HG02885 (cell line): Measurements from ENCODE around the gene GAA.
"Not testable (repeated sequence)": the region's sequence is repeated elsewhere in the genome, so short reads cannot be mapped to it uniquely, and the experiment has no call there.

Experiments
- ATAC-seq: cut with Tn5 transposase; IDR thresholded peaks from one replicate; pipeline ENCODE4 v1.9.1; 2021; ENCODE audit warnings: mild to moderate bottlenecking; ENCODE audit not compliant: unreplicated experiment, poor library complexity

Gene GAA

GRCh38 chr17:80138856-80139426, 37.6 kb downstream of the GAA start:
- no peak for ATAC-seq

DNA sequence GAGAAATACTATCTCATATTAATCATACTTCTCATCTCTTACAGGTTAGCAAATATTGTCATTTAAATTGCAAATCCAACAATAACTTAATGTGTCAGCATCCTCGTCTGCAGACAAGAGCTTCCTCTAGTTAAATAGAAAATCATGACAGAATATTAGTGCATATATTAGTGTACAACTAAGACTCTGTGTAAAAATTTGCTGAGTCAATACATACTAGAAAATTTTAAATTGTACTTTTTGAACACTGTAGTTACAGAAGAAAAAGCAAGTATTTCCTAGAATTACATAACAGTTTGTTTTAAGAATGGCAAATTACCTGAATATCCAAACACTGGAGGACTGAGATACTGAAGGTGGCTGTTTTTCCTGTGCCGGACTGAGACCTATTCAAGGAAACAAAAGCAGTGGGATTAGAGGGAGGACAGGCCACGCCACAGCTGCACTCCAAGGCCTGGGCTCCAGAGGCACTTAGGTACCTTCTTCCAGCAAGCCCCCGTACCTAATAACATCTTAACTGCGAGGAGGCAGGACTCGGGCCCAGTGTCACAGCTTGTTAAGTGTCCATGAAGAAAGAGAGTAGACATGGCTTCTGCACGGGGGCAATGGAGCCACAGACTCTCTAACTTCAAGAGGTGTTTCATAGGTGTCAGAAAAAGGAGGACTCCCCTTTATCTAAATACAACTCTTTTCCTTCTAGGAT, 40.2 kb downstream of the GAA start:
- ATAC-seq, result no peak

GRCh38 chr17:80142929-80143328, 41.5 kb downstream of the GAA start:
- no peak for ATAC-seq

GRCh38 chr17:80145076-80146075, 44.0 kb downstream of the GAA start:
- ATAC-seq, result no peak

- ATAC-seq, result peak; percentile 32
Observed at GRCh38 chr17:80146121-80147034, 45.0 kb downstream of the GAA start.

- ATAC-seq, result peak; percentile 87
Observed at GRCh38 chr17:80147035-80147822, 45.8 kb downstream of the GAA start, which contains the start of gene EIF4A3. EIF4A3 (minus strand) TSS chr17:80147128; CDS start chr17:80146961, 167 bp downstream.

DNA sequence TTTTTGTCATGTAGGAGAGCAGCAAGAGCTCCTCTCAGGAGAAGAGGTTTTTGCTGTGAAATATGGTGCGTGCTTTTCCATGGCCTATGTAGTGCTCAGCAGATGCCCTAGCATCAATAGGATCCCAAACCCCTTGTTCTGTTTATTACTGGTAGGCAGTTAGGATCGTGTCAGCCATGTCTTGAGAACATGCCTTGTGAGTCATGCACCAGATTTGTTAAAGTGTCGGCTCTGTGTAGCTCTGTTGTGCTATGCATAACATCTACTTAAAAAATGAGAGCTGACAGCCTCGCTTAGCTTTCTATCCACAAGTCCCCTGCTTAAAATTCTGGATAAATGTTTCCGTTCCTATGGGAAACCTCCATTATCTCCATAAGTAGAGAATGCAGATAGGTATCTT, 50.0 kb downstream of the GAA start:
- ATAC-seq, result no peak

GRCh38 chr17:80152081-80152702, 50.8 kb downstream of the GAA start:
- no peak for ATAC-seq

- no peak for ATAC-seq
Observed at GRCh38 chr17:80153004-80153403, 51.6 kb downstream of the GAA start.

- no peak for ATAC-seq
Observed at GRCh38 chr17:80154166-80154565, 52.8 kb downstream of the GAA start.

GRCh38 chr17:80155600-80155999, 54.2 kb downstream of the GAA start:
- not testable (repeated sequence) for ATAC-seq

GRCh38 chr17:80158846-80159245, 57.5 kb downstream of the GAA start:
- no peak for ATAC-seq

DNA sequence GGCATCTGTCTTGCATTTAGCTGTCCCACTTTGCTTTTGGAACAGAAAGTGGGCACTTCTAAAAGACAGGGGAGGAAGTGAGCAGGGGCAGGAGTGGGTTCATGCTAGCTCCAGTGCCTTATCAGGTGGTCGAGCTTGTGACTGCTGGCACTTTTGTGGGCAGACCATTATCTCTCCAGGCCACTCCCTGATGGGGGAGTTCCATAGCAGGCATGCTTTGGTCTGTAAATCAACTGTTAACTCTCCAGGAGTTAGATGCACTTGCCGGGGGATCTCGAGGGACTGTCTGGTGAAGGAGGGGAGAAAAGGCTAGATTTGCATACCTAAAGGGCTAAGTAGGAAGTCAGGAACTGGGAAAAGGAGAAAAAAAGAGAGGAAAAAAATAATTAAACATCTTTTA, 59.2 kb downstream of the GAA start:
- no peak for ATAC-seq

GRCh38 chr17:80163336-80163735, 62.0 kb downstream of the GAA start:
- ATAC-seq, result no peak

GRCh38 chr17:80164185-80164584, 62.8 kb downstream of the GAA start:
- no peak for ATAC-seq

- no peak for ATAC-seq
Observed at GRCh38 chr17:80166446-80166845, 65.1 kb downstream of the GAA start.

DNA sequence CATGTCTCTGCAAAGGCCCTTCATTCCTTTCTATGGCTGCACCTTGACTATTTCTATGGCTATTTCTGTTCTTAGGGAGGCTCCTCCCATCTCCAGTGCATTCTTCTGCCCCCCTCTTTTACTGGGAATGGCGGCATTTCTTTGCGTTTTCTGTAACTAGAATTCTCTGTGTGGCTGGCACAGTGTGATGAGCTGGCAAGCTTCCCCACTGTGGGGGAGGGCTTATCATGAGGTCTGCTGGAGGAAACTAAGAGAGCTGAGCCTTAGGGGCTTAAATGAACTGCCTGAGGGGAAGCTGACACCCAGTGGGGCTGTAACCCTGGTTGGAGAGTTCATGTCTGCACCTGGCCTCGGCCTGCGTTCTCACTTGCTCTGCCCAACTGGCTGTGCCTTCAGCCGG, 67.0 kb downstream of the GAA start:
- ATAC-seq, result no peak

DNA sequence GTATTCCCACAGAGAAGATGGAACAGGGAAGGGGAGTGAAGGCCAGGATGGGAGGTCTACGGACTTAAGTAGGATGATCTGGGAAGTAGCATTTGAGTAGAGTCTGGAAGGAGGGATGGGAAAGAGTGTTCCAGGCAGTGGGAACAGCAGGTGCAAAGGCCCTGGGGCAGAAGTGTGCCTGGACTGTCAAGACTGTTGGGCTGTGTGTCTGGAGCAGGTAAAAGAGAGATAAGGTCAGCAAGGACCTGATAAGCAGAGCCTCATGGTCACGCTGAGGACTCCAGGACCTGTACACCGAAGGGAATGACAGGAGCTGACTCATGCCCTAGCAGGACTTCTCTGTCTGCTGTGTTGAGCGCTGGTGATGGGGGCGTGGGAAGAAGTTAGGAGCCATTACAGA, 67.7 kb downstream of the GAA start:
- no peak for ATAC-seq
